Aorta (tissue), 5 donors: ENCODE data around the gene XYLT1. TPM values are rescaled to one million over a fixed set of nuclear protein-coding genes. Genes with fewer than 3 reads are reported as not detected.

Experiments
- ATAC-seq: fragments of 200-7000 bp; cut with Tn5 transposase; one replicate; pipeline ENCODE4 v1.9.1; 2022; ENCODE audit warnings: moderate library complexity; ENCODE audit not compliant: low FRiP score
- DNase-seq, 2 donors: peaks; one replicate each; pipeline ENCODE4 v3.0.0-alpha.2; 2020
- H3K27ac ChIP-seq, 2 donors: one replicate each; pipeline ENCODE4 v1.5.1; 2013; ENCODE audit warnings: low read length in 2 of 2, mild to moderate bottlenecking in 2 of 2, moderate library complexity in 2 of 2, control low read depth in 1 of 2, inconsistent platforms in 1 of 2, low read depth in 1 of 2
- H3K27me3 ChIP-seq, 2 donors: one replicate each; pipeline ENCODE4 v1.6.1; 2013; ENCODE audit warnings: control low read depth in 1 of 2, low read length in 1 of 2, mild to moderate bottlenecking in 1 of 2, moderate library complexity in 1 of 2; ENCODE audit not compliant: insufficient read depth in 2 of 2, control insufficient read depth in 1 of 2
- H3K36me3 ChIP-seq, 2 donors: one replicate each; pipeline ENCODE4 v1.6.1; 2013; ENCODE audit warnings: control low read depth in 1 of 2, low read length in 1 of 2, mild to moderate bottlenecking in 1 of 2; ENCODE audit not compliant: insufficient read depth in 2 of 2, control insufficient read depth in 1 of 2
- H3K4me1 ChIP-seq, 2 donors: one replicate each; pipeline ENCODE4 v1.6.1; 2013; ENCODE audit warnings: low read length in 2 of 2, control low read depth in 1 of 2, mild to moderate bottlenecking in 1 of 2, moderate library complexity in 1 of 2; ENCODE audit not compliant: insufficient read depth in 2 of 2, control insufficient read depth in 1 of 2
- H3K4me3 ChIP-seq, 2 donors: one replicate each; pipeline ENCODE4 v1.5.1; 2013; ENCODE audit warnings: low read length in 2 of 2, control low read depth in 1 of 2, mild to moderate bottlenecking in 1 of 2
- H3K9me3 ChIP-seq: one replicate; pipeline ENCODE4 v1.6.1; 2013; ENCODE audit warnings: mild to moderate bottlenecking, low read length; ENCODE audit not compliant: control insufficient read depth
- WGBS, 2 donors: extraction: QIAGEN DNeasy Blood & Tissue Kit; methylation state at CpG; one replicate each; pipeline ENCODE4 v1.1.7; 2013; 5-methylcytosine and 5-hydroxymethylcytosine counted together
- intact Hi-C, 2 donors: fragments of 100-400 bp; cut with DNase I; formaldehyde crosslinking; loops; one replicate each; pipeline versions ENCODE4 v1.14.2 to v1.15.0; 2022
- polyA plus RNA-seq, 2 donors: library from polyadenylated mRNA; stranded (reverse); fragments of 200-250 nt; gene quantifications; one replicate each; pipeline ENCODE4 v1.2.3, GENCODE V29; 2013
- total RNA-seq, 2 donors: library from RNA; stranded (reverse); fragmentation: NEBNext Ultra II Directional; extraction: Animal tissue kit (Norgen Biotek cat#: 25700); gene quantifications; one replicate each; pipeline ENCODE4 v1.2.1, GENCODE V29; 2021
- donor health status: healthy with polysubstance abuse.
- donor health status: Bipolar disorder and iron deficiency.
- donor health status: DM: no; HTN: no; CAD: no.
- donor health status: DM: no; HTN: no; CAD: no.
- donor health status: DM: yes; HTN: yes; CAD: no.

Gene XYLT1
- total and polyA plus RNA-seq, 4 donors: 1.3 to 15.9 (median 8.6) TPM

DNA sequence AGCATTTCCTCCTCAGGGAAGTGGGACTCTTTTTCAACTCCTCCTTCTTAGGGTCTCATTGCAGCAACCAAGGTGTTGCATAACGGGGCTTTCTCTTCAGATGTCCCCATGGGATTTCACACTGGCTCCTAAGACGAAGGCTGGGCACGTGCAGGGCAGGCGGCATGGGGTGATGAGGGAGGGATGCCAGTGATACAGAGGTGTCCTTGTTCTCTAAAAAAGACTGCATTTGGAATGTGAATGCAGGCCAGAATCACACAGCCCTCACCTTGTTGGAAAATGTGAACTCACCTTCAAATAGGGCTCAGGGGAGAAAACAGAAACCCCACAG, 105.6 kb downstream of the XYLT1 start:
- 54 to 67% methylated on average over 4 of the region's 4 CpGs for WGBS, 2 donors
- Histone ChIP-seq H3K27me3 (no peaks in the 10 kb centered on the region), H3K4me1 (no peaks in the 10 kb centered on the region), H3K36me3 (no peaks in the 10 kb centered on the region), H3K9me3 (no peaks in the 10 kb centered on the region), H3K4me3 (no peak overlapping the region), H3K27ac (no peak overlapping the region)
- DNase-seq: no peak
- no peak for ATAC-seq
- intact Hi-C loops: no loop called here

DNA sequence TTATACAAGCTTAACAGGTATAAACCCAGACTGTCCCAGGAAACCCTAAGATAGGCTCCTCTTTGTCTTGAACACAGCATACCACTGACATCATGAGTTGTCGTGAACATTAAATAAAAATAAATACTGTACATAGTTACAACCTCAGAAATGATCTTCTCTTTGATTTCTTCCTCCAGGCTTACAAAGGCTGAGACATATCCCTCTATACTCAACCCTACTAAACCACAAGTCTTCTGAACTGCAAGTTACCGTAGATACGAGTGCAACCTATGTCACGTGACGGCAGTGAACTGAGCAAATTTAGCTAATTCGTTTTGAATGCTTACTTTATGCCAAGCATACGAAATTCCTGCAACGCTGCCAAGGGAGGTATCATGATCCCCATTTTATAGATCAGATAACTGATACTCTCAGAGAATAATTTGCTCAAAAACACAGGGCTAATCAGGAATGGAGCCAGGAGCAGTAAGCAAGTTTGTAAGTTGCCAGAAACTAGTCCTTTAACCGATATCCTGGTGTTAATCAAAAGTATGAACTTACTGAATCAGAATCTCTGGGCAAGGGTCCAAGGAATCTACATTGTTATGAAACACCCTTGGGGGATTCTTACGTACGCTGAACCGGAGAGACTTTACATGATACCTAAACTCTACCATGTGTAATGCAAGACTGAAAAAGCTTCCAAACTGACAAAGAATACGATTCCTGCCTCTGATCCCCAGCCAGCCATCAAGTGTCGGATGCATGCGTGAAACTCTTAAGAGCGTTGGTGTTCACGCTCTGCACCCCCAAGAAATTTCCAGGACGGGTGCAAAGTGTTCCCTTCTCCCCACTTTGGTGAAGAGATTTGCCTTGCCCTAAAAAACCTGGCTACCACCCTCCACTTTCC, 106.2 kb downstream of the XYLT1 start:
- WGBS, 2 donors: 24 to 26% methylated on average over 18 of the region's 18 CpGs
- intact Hi-C loops: no loop called here
- Histone ChIP-seq H3K4me3 (no peak overlapping the region), H3K27ac (no peak overlapping the region), H3K27me3 (no peaks in the 10 kb centered on the region), H3K36me3 (no peaks in the 10 kb centered on the region), H3K4me1 (peaks cover 0 to 5% of the 10 kb centered on the region in 2 donors), H3K9me3 (no peaks in the 10 kb centered on the region)
- DNase-seq (no peak), ATAC-seq (peak; percentile 30)

DNA sequence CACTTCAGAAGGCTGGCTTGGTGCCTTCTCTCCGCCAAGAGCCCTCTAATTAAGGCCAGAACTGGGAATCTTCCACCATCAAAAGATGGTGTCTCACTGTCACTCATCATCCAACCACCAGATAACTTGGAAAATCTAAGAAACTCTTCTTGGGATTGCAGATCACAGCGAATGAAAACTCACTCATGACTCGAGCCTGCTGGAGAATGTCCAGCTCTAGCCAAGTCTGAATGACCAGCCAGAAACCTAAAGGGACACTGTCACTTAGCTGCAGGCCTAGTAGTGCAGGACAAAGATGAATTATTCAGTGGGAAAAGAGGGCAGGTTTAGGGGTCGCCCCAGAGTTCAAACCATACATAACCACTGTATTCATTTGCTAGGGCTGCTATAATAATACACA, 107.8 kb downstream of the XYLT1 start:
- 53 to 61% methylated on average over 4 of the region's 4 CpGs for WGBS, 2 donors
- H3K4me1 ChIP-seq: peaks cover 0 to 14% of the 10 kb centered on the region in 2 donors
- intact Hi-C loops: no loop called here

DNA sequence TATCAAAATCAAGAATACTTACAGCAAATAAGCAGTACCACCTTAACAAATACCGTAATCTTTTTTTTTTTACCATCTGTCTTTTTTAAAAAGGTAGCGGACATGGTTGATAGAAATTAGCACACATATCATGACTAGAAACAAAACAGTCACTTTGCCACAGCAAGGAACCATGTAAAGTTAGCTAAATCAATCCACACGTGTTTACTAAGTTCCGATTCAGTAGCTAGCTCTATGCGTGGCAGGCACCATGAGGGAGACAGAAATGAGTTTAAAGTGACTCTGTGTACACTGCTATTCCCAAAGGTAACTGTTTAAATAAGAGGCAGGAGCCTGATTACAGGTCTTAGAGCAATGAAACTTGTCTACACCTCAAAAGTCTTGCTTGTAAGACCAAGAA, 108.6 kb downstream of the XYLT1 start:
- WGBS, 2 donors: 94 to 96% methylated on average over 5 of the region's 5 CpGs
- Histone ChIP-seq H3K9me3 (no peaks in the 10 kb centered on the region), H3K4me3 (no peak overlapping the region), H3K27me3 (no peaks in the 10 kb centered on the region), H3K4me1 (peaks cover 0 to 14% of the 10 kb centered on the region in 2 donors), H3K36me3 (no peaks in the 10 kb centered on the region), H3K27ac (no peak overlapping the region)
- DNase-seq (no peak), ATAC-seq (no peak)
- intact Hi-C loops: no loop called here

More for the DNA sequence above, 107.8 kb downstream of the XYLT1 start:
- Histone ChIP-seq H3K4me3 (no peak overlapping the region), H3K9me3 (no peaks in the 10 kb centered on the region), H3K36me3 (no peaks in the 10 kb centered on the region), H3K27ac (no peak overlapping the region), H3K27me3 (no peaks in the 10 kb centered on the region)
- DNase-seq (no peak), ATAC-seq (no peak)

DNA sequence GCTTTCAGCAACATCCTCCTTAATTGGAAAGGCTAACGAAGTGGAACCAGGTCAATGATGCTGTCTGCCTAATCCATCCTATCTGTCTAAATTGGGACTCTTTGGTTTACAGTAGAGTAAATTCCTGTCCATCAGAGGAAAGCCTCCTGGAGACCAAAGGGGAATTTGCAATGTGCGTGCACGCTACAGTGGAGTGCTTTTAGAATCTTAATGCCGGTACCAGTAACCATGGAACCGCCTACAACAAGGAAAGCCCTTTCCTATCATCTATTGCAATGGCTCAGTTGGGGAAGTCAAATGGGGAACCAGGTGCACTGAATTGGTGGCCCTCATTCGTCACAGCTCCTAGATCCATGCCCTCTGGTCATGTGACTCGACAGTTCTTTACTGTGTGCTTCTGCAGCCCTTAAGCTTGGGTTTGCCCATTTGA, 110.1 kb downstream of the XYLT1 start:
- DNase-seq (no peak), ATAC-seq (no peak)
- Histone ChIP-seq H3K4me3 (no peak overlapping the region), H3K36me3 (no peaks in the 10 kb centered on the region), H3K27me3 (no peaks in the 10 kb centered on the region), H3K27ac (no peak overlapping the region), H3K9me3 (no peaks in the 10 kb centered on the region), H3K4me1 (peaks cover 0 to 14% of the 10 kb centered on the region in 2 donors)
- WGBS, 2 donors: 93 to 98% methylated on average over 7 of the region's 7 CpGs
- intact Hi-C loops: no loop called here

DNA sequence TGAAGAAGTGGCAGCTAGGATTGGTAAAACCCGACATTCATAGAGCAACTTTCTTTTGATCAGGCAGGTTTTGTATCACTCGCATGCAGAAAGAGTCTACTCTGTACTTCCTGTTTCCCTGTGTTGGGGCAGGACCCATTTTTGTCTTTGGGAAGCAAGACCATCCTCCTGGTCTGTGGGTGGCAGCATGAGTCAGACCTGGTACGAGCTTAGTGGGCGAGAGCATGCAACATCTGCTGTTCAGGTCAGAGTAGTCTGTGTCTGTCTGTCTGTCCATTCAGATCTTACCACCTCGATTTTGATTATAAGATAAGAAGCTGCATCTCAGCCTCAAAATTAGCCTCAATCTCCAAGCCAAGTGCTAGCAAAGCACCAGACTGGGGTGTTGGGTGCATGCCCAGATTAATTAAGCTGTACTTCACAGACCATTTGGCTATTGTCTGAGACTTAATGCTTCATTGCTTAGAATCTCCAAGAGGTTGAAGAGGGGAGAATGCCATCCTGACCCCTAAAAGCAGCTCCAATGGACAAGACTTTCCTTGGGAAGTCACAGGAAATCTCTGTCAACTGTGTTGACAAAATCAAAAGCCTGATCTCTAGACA, 110.9 kb downstream of the XYLT1 start:
- no peak for DNase-seq
- H3K4me1 ChIP-seq: peaks cover 0 to 14% of the 10 kb centered on the region in 2 donors
- H3K9me3 ChIP-seq: no peaks in the 10 kb centered on the region
- WGBS, 2 donors: 51 to 56% methylated on average over 5 of the region's 5 CpGs
- ATAC-seq: no peak
- H3K36me3 ChIP-seq: no peaks in the 10 kb centered on the region
- intact Hi-C loops: no loop called here
- no peak overlapping the region for H3K27ac ChIP-seq
- no peaks in the 10 kb centered on the region for H3K27me3 ChIP-seq
- H3K4me3 ChIP-seq: no peak overlapping the region

DNA sequence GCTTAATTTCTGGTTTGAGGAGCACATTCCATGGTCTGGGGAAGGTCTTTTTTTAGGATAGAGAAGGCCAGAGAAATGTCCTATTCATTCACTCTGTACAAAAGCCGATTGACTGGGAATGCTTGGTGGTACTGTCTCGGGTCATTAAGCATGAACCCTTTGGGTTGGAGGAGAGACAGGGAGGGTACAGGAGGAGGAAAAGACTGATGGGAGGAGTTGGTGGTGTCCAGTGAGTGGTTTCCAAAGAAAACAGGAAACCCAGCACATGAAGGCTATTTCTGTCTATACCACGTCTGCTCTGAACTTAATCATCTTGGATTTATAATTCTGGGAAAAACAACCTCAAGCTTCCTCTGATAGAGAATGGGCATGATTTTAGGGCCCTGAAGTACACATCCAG, 111.9 kb downstream of the XYLT1 start:
- no peak for ATAC-seq
- no peak overlapping the region for H3K27ac ChIP-seq
- 16 to 25% methylated on average over 3 of the region's 3 CpGs for WGBS, 2 donors

DNA sequence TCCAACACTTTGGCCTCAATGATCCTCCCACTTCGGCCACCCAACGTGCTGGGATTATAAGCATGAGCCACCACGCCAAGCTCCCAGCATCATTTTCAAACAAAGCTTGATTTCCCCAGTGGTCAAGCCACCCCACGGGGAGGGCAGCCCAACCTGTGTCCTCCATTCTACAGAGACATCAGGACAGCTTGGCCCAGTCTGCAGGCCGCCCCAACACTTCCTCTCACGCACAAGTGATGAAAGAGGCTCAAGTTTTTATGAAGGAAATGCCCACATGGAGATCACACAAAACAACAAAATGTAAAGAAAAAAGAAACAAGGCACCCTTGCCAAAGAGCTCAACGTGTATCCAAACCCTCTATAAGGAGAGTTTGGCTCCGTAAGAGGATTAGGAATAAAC, 112.4 kb downstream of the XYLT1 start:
- Histone ChIP-seq H3K9me3 (no peaks in the 10 kb centered on the region), H3K27me3 (no peaks in the 10 kb centered on the region), H3K4me1 (peaks cover 0 to 14% of the 10 kb centered on the region in 2 donors), H3K4me3 (no peak overlapping the region), H3K36me3 (no peaks in the 10 kb centered on the region), H3K27ac (no peak overlapping the region)
- intact Hi-C loops: no loop called here
- no peak for ATAC-seq
- 73 to 77% methylated on average over 8 of the region's 8 CpGs for WGBS, 2 donors
- DNase-seq: no peak

More for the DNA sequence above, 111.9 kb downstream of the XYLT1 start:
- H3K36me3 ChIP-seq: no peaks in the 10 kb centered on the region
- intact Hi-C loops: no loop called here
- H3K4me3 ChIP-seq: no peak overlapping the region
- peaks cover 0 to 14% of the 10 kb centered on the region in 2 donors for H3K4me1 ChIP-seq
- DNase-seq: no peak
- H3K9me3 ChIP-seq: no peaks in the 10 kb centered on the region
- H3K27me3 ChIP-seq: no peaks in the 10 kb centered on the region
